ENCODE results near the gene RPL15. TPM values are rescaled to one million over a fixed set of nuclear protein-coding genes. Genes with fewer than 3 reads are reported as not detected.

RPL15 gene
- total and polyA plus RNA-seq, 2 of the 8 experiments (the other 6 are each of a cell fraction or from before 2014, with no cell fraction given): 2,819 to 6,473 TPM

DNA sequence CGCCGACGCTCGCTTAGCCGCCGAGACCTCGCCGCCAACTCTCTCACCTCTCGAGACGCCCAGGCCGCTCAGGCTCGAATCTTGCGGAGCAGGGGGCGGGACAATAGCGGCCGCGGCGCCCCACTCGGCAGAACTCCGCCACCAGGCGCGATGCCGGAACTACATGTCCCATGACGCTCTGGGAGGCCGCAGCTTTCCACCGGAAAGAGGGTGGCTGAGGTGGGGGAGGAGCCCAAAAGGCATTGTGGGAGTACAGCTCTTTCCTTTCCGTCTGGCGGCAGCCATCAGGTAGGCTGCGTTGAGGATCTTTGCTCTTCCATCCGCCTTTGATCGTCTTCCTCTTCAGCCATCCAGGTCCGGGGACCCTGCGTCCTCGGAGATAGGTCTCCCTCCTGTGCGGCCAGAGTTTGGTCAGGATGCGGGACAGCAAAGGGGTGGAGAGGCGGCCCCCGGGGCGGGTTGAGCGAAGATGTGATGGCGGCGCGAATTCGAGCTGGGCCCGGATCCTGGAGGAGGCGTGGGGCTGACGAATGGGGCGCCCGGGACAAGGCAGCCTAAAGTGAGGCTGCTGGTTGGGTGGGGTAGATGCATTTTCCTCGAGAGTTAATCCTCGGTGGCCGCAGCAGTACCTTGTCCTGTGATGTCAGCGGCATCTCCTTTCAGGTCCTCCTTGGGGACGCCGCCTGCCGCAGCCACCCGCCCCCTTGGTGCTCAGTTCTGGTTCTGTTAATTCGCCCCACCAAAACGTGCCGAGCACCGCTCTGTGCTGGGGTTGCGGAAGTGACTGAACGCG, at the start of gene RPL15, which contains the start of gene NKIRAS1 (continued):
- no peak for TF ChIP-seq EGR1 (IDR thresholded peaks at IDR 0.05; ENCODE audit: borderline replicate concordance, low read depth, low read length)
- peak in 1 of 3 experiments; percentile 27; a peak in 1 of 4 replicates for TF ChIP-seq CTCF (IDR thresholded peaks at IDR 0.05; ENCODE audit: control extremely low read depth in 1 of 3, insufficient read depth in 1 of 3, low read depth in 1 of 3, low read length in 3 of 3)
- no peak for TF ChIP-seq RAD21 (IDR thresholded peaks at IDR 0.05 in 1 of 2, conservative IDR thresholded peaks at IDR 0.05 in 1 of 2; ENCODE audit: low read depth in 2 of 2, low read length in 2 of 2)
- no peak for TF ChIP-seq TEAD4 (IDR thresholded peaks at IDR 0.05; ENCODE audit: low read depth, low read length)
- TF ChIP-seq CHD2 (IDR thresholded peaks at IDR 0.05; ENCODE audit: low read length): peak; percentile 73
- peak; percentile 72 for TF ChIP-seq CREB1 (IDR thresholded peaks at IDR 0.05)
- peak; percentile 80; the same call in 1 of the 2 replicates for TF ChIP-seq GABPA (IDR thresholded peaks at IDR 0.05; ENCODE audit: borderline replicate concordance, insufficient read depth, low read length)
- peak; percentile 79 for TF ChIP-seq SIX5 (IDR thresholded peaks at IDR 0.05; ENCODE audit: low read depth, low read length)

All from H1 (cell line).